ENCODE data around the gene GET4.

GET4 gene

GRCh38 chr7:900331-901040, 24.1 kb downstream of the GET4 start:
- DNase-seq = no peak

GRCh38 chr7:901041-901387, 24.7 kb downstream of the GET4 start:
- no peak for DNase-seq

GRCh38 chr7:901388-902154, 25.2 kb downstream of the GET4 start:
- peak; percentile 90 for DNase-seq

- no peak for DNase-seq
These were observed 26.6 kb downstream of the GET4 start for GRCh38 chr7:902996-903395.

GRCh38 chr7:903921-904755, 27.8 kb downstream of the GET4 start:
- DNase-seq = no peak

GRCh38 chr7:904847-905246, 28.5 kb downstream of the GET4 start:
- peak; percentile 36 for DNase-seq

GRCh38 chr7:906776-907157, 30.4 kb downstream of the GET4 start:
- DNase-seq = no peak

GRCh38 chr7:907158-907980, 31.0 kb downstream of the GET4 start:
- no peak for DNase-seq

GRCh38 chr7:908159-908581, 31.8 kb downstream of the GET4 start:
- no peak for DNase-seq

- DNase-seq = peak; percentile 45
These were observed 32.4 kb downstream of the GET4 start for GRCh38 chr7:908591-909357.

- peak; percentile 35 for DNase-seq
These were observed 33.3 kb downstream of the GET4 start for GRCh38 chr7:909358-910329.

GRCh38 chr7:910441-910861, 34.1 kb downstream of the GET4 start:
- DNase-seq = no peak

GRCh38 chr7:910931-911431, 34.6 kb downstream of the GET4 start:
- DNase-seq = no peak

GRCh38 chr7:911791-912480, 35.6 kb downstream of the GET4 start:
- no peak for DNase-seq

GRCh38 chr7:913736-914520, 37.6 kb downstream of the GET4 start:
- no peak for DNase-seq

GRCh38 chr7:914521-915194, 38.3 kb downstream of the GET4 start:
- DNase-seq = no peak

- DNase-seq = no peak
These were observed 39.2 kb downstream of the GET4 start for GRCh38 chr7:915291-916218.

Data from fibroblast of skin of scalp (primary cell).